KOPT-K1 (cell line): Measurements from ENCODE around the gene SGPL1.

ENCODE experiments used
- H3K27ac ChIP-seq: fragments of 200-600 bp; sonication (generic); 2 replicates; pipeline ENCODE4 v1.5.1; 2016; ENCODE audit warnings: antibody characterized with exemption, mild to moderate bottlenecking, low read depth, low read length; ENCODE audit not compliant: poor library complexity, severe bottlenecking
- H3K36me3 ChIP-seq: fragments of 200-600 bp; sonication (generic); 2 replicates; pipeline ENCODE4 v1.5.1; 2017; ENCODE audit warnings: antibody characterized with exemption, mild to moderate bottlenecking, low read length, moderate library complexity; ENCODE audit not compliant: insufficient read depth
- H3K9me3 ChIP-seq: fragments of 200-600 bp; sonication (generic); 2 replicates; pipeline ENCODE4 v1.5.1; 2017; ENCODE audit warnings: antibody characterized with exemption, low read length, mild to moderate bottlenecking; ENCODE audit not compliant: insufficient read depth, poor library complexity, severe bottlenecking

Gene SGPL1

GRCh38 chr10:70777063-70777875, 38.5 kb upstream of the SGPL1 start:
- Histone ChIP-seq H3K36me3 (no peaks in the 10 kb centered on the region), H3K27ac (no peak overlapping the region), H3K9me3 (no peaks in the 10 kb centered on the region)

- H3K9me3 ChIP-seq, result no peaks in the 10 kb centered on the region
- H3K27ac ChIP-seq, result no peak overlapping the region
- no peaks in the 10 kb centered on the region for H3K36me3 ChIP-seq
These were observed 37.4 kb upstream of the SGPL1 start for GRCh38 chr10:70778267-70778924.

- Histone ChIP-seq H3K36me3 (no peaks in the 10 kb centered on the region), H3K27ac (no peak overlapping the region), H3K9me3 (no peaks in the 10 kb centered on the region)
These were observed 36.7 kb upstream of the SGPL1 start for GRCh38 chr10:70779088-70779487.

- Histone ChIP-seq H3K27ac (no peak overlapping the region), H3K9me3 (no peaks in the 10 kb centered on the region), H3K36me3 (no peaks in the 10 kb centered on the region)
These were observed 36.0 kb upstream of the SGPL1 start for GRCh38 chr10:70779511-70780369.

GRCh38 chr10:70780370-70780760, 35.4 kb upstream of the SGPL1 start:
- H3K36me3 ChIP-seq, result no peaks in the 10 kb centered on the region

GRCh38 chr10:70780772-70781171, 35.0 kb upstream of the SGPL1 start:
- H3K27ac ChIP-seq, result no peak overlapping the region
- no peaks in the 10 kb centered on the region for H3K36me3 ChIP-seq
- no peaks in the 10 kb centered on the region for H3K9me3 ChIP-seq

More at GRCh38 chr10:70780370-70780760, 35.4 kb upstream of the SGPL1 start:
- Histone ChIP-seq H3K27ac (no peak overlapping the region), H3K9me3 (no peaks in the 10 kb centered on the region)

- H3K36me3 ChIP-seq, result no peaks in the 10 kb centered on the region
- H3K9me3 ChIP-seq, result no peaks in the 10 kb centered on the region
- no peak overlapping the region for H3K27ac ChIP-seq
These were observed 34.2 kb upstream of the SGPL1 start for GRCh38 chr10:70781461-70782051.

GRCh38 chr10:70782086-70782745, 33.5 kb upstream of the SGPL1 start:
- Histone ChIP-seq H3K36me3 (no peaks in the 10 kb centered on the region), H3K27ac (no peak overlapping the region), H3K9me3 (no peaks in the 10 kb centered on the region)

- no peaks in the 10 kb centered on the region for H3K36me3 ChIP-seq
- H3K9me3 ChIP-seq, result no peaks in the 10 kb centered on the region
- H3K27ac ChIP-seq, result no peak overlapping the region
These were observed 32.7 kb upstream of the SGPL1 start for GRCh38 chr10:70782746-70783680.

GRCh38 chr10:70784016-70784415, 31.7 kb upstream of the SGPL1 start:
- Histone ChIP-seq H3K9me3 (no peaks in the 10 kb centered on the region), H3K36me3 (no peaks in the 10 kb centered on the region)

GRCh38 chr10:70784471-70784870, 31.3 kb upstream of the SGPL1 start:
- Histone ChIP-seq H3K9me3 (no peaks in the 10 kb centered on the region), H3K27ac (no peak overlapping the region), H3K36me3 (no peaks in the 10 kb centered on the region)

More at GRCh38 chr10:70784016-70784415, 31.7 kb upstream of the SGPL1 start:
- no peak overlapping the region for H3K27ac ChIP-seq

GRCh38 chr10:70785190-70785589, 30.6 kb upstream of the SGPL1 start, which contains the start of gene TBATA:
Gene TBATA, minus strand, starts transcription at chr10:70785377. Its CDS starts 1,998 bp downstream, at chr10:70783379.
- no peak within 1 kb of the TSS for H3K27ac ChIP-seq
- H3K9me3 ChIP-seq, result no peaks in the 10 kb centered on the region
- no peaks in the 10 kb centered on the region for H3K36me3 ChIP-seq

- H3K27ac ChIP-seq, result no peak overlapping the region
- H3K36me3 ChIP-seq, result no peaks in the 10 kb centered on the region
- no peaks in the 10 kb centered on the region for H3K9me3 ChIP-seq
These were observed 28.8 kb upstream of the SGPL1 start for GRCh38 chr10:70786799-70787415.
